KG1 (cell line): ENCODE data around the gene UPK3A.

Experiments
- DNase-seq: peaks from one replicate; lab custom pipeline; 2025; lab: John Stamatoyannopoulos, UW

UPK3A gene

GRCh38 chr22:45284705-45285262 is at the start of gene UPK3A:
TSS of gene UPK3A (plus strand) at chr22:45284949. CDS start at chr22:45285014, 65 bp downstream.
- DNase-seq, result no peak

- DNase-seq, result peak; percentile 51
Measured at GRCh38 chr22:45235101-45235777, 49.5 kb upstream of the UPK3A start.

GRCh38 chr22:45235851-45236342 is 48.9 kb upstream of the UPK3A start:
- DNase-seq, result no peak

GRCh38 chr22:45237065-45237990 is 47.4 kb upstream of the UPK3A start:
- DNase-seq, result no peak

GRCh38 chr22:45238076-45238956 is 46.4 kb upstream of the UPK3A start:
- DNase-seq, result no peak

GRCh38 chr22:45238957-45239680 is 45.6 kb upstream of the UPK3A start:
- no peak for DNase-seq

- DNase-seq, result no peak
Measured at GRCh38 chr22:45239681-45240051, 45.1 kb upstream of the UPK3A start.

GRCh38 chr22:45240104-45240809 is 44.5 kb upstream of the UPK3A start:
- no peak for DNase-seq

GRCh38 chr22:45240810-45241631 is 43.7 kb upstream of the UPK3A start, which contains the start of gene KIAA0930:
TSS of gene KIAA0930 (minus strand) at chr22:45240894. CDS start at chr22:45240703, 191 bp downstream.
- no peak for DNase-seq

GRCh38 chr22:45242778-45243191 is 42.0 kb upstream of the UPK3A start:
- DNase-seq, result no peak

GRCh38 chr22:45244916-45245315 is 39.8 kb upstream of the UPK3A start:
- DNase-seq, result no peak

GRCh38 chr22:45246060-45246985 is 38.4 kb upstream of the UPK3A start:
- DNase-seq, result no peak

GRCh38 chr22:45248832-45249561 is 35.8 kb upstream of the UPK3A start:
- DNase-seq, result no peak

- DNase-seq, result no peak
Measured at GRCh38 chr22:45251825-45252224, 32.9 kb upstream of the UPK3A start.

- DNase-seq, result no peak
Measured at GRCh38 chr22:45253039-45253641, 31.6 kb upstream of the UPK3A start.

- DNase-seq, result no peak
Measured at GRCh38 chr22:45254388-45254787, 30.4 kb upstream of the UPK3A start.

- no peak for DNase-seq
Measured at GRCh38 chr22:45254789-45255278, 29.9 kb upstream of the UPK3A start.
